Midbrain (tissue), 1 donor: ENCODE data around the gene ABCD2.
"Not testable (repeated sequence)": the region's sequence is repeated elsewhere in the genome, so short reads cannot be mapped to it uniquely, and the experiment has no call there.

Experiments
- DNase-seq: peaks from one replicate; lab custom pipeline; 2025; lab: John Stamatoyannopoulos, UW

ABCD2 gene

DNA sequence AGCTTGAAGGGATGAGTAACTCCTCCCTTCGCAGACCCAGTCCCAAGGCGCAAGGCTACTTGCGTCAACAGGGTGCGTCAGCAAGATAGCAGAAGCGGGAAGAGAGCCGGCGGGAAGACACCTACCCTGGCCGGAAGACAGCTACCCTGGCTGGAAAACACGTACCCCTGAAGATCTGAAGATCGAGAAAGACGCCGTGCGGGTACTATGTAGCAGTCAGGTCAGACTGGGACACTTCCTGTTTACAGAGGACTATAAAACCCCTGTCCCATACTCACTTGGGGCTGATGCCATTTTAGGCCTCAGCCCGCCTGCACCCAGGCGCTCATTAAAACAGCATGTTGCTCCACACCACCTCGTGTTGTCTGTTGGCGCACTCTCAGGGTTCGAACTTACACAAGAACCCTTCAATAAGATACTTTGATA is 80.9 kb downstream of the ABCD2 start:
- DNase-seq = no peak

DNA sequence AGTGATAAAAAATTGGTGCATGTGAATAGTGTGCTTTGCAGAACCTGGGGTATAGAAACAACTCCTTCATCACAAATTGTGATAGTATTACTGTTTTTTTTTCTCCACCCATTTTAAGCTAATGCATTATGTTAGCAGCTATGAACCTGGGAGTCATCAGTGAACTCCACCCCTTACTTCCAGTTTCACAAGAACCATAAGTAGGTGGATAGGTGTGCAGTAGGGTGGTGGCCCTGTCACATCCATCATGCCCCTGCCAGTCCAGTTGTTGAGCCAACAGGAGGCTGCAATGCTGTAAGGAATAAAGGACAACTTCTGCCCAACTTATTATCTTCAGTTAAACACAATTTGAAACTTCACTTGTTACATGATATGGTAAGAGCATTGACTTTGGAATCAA is 85.7 kb downstream of the ABCD2 start:
- DNase-seq = no peak

DNA sequence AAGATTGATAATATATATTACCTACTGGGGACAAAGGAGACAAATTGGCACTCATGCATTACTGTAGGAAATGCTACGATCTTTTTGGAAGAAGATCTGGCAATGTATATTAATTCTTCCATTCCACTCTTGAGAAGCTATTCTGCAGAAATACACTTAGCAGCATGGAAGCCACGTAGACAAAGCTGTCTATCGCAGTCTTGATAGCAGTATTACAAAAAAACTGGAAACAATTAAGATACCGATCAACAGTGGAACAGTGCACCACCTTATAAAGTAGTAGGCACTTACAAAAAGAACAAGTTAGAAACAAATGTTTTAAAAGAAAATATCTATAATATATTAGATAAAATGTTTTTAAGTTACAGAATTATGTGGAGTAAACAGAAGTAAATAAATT is 87.2 kb downstream of the ABCD2 start:
- DNase-seq = no peak

DNA sequence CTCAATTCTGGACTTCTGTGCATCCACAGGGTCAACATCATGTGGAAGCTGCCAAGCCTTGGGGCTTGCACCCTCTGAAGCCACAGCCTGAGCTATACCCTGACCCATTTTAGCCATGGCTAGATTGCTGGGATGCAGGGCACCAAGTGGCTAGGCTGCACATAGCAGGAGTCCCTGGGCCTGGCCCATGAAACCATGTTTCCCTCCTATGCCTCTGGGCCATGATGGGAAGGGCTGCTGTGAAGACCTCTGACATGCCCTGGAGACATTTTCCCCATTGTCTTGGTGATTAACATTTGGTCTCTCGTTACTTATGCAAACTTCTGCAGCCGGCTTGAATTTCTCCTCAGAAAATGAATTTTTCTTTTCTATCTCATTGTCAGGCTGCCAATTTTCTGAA is 92.6 kb downstream of the ABCD2 start:
- DNase-seq = no peak

DNA sequence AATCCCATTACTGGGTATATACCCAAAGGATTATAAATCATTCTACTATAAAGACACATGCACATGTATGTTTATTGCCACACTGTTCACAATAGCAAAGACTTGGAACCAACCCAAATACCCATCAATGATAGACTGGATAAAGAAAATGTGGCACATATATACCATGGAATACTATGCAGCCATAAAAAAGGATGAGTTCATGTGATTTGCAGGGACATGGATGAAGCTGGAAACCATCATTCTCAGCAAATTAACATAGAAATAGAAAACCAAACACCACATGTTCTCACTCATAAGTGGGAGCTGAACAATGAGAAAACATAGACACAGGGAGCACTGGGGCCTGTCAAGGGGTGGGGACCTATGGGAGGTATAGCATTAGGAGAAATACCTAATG is 97.4 kb downstream of the ABCD2 start:
- not testable (repeated sequence) for DNase-seq

DNA sequence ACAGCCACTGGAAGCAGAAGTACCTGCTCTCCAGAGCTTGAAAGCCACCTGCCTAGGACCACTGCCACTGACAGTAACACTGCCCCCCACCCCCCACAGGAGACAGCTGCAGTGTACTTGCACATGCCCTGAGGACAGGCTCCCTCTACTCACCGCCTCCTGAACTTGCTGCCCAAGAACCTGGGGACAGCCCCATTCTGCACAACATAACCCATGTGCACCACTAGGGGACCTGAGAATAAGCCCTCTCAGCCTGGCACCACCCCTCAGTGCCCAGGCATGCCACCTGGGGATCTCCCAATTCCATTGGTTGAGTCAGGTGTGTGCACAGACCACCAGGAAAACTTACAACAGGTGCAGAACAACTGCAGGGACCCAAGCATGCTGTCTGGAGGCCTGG is 109.6 kb downstream of the ABCD2 start:
- DNase-seq = no peak

DNA sequence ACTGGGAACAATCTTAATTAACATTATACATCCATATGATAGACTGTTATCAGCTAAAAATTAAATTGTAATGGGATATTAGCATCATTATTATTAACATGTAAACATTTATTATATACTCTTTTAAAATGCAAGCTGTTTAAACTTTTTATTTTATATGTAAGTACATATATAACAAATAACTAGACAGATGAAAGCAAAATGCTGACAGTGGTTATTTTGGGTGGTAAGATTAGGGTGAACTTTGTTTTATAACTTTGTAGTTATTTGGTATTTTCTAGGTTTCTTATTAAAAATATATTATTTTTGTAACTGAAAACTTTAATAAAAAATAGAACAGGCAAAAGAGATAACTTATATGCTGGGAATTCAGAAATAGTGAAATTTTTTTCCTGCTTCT is 114.0 kb downstream of the ABCD2 start:
- DNase-seq = no peak

DNA sequence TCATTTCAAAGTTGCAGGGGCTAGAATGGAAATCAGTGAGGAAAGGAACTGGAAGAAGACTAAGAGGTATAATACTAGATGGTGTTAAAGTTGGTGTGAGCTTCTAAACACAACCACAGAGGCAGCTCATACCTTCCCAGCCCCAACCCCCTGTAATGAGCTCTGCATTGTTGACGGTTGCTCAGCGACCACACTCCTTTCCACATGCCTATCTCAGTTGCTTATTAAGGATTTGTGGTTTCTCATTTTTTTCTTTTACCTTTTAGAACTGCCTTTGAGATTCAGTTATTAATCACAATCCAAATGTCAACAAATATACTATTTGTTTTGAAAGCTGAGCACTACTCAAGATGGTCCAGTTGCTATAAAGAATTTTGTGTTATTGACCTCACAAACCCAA is 114.6 kb downstream of the ABCD2 start:
- DNase-seq = no peak

DNA sequence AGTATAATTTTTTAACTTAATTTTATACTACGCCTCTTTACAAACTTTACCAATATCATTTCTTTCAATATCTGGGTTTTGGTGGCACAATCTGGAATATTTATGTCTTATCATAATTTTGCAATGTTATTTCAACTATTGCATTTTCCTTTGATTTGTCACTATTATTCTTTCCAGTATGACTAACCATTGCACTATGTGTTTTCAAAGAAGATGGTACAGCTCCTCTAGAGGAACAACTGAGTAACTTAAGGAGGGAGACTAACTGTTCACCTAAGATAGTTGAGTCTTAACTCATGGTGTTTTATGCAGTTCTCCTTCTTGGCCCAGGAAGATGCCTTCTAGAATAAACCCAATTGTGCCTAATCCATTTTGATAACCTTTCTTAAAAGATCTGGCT is 116.2 kb downstream of the ABCD2 start:
- no peak for DNase-seq

DNA sequence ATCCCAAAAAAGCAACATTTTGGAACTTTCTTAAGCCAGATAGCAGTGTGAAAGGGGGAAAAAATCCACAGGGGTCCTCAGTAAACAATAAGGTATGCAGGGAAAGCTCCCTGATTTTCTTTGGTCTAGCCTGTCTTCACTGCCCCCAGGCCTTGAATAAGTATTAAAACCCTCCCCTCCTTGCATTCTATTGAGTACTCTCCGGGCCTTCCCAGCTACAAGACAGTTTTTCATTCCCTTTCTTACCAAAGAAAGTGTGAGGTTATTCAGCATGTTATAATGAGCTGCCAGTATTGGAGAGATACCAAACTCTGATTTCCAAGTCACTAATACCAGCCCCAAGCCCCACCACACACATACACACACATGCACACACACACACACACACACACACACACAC is 116.9 kb downstream of the ABCD2 start:
- no peak for DNase-seq
